Activated T-cell treated with anti-CD3 and anti-CD28 coated beads, Interleukin-2, amount 50 U/mL, for 24 hours (primary cell): ENCODE measurements around the gene CRYL1.

Source experiments
- DNase-seq: peaks from one replicate; pipeline ENCODE4 v3.0.0-alpha.2; 2020
- H3K27ac Mint-ChIP-seq: 2 replicates; pipeline ENCODE4 v1.8.0; 2020; ENCODE audit warnings: mild to moderate bottlenecking, mixed read lengths
- H3K27me3 Mint-ChIP-seq: 2 replicates; pipeline ENCODE4 v1.8.0; 2020; ENCODE audit warnings: mixed read lengths
- H3K36me3 Mint-ChIP-seq: 2 replicates; pipeline ENCODE4 v1.8.0; 2020; ENCODE audit warnings: low read depth, mixed read lengths
- H3K4me1 Mint-ChIP-seq: 2 replicates; pipeline ENCODE4 v1.8.0; 2020; ENCODE audit warnings: low read depth, mixed read lengths
- H3K4me3 Mint-ChIP-seq: 2 replicates; pipeline ENCODE4 v1.8.0; 2020; ENCODE audit warnings: mild to moderate bottlenecking, moderate library complexity, mixed read lengths
- H3K9me3 Mint-ChIP-seq: 2 replicates; pipeline ENCODE4 v1.8.0; 2020; ENCODE audit warnings: mixed read lengths

CRYL1 gene

DNA sequence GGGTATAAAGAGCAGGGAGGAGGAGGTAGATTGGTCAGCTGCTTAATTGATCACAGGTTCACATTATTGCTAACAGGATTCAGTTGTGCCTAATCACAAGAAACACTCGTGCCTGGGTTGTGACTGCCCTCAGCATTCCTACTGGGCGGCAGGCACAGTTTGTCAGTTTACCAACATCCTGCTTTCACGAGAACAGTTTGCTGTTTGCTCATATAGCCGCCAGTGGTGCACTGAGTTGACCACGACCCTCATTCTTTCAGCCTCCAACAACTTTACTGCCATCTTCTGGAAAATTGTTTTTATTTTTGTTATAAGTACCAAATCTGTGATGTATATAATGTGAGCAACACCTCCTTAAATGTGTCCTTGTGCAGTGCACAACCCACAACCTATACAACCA lies 25.1 kb upstream of the CRYL1 start:
- peaks cover 9% of the 10 kb centered on the region for H3K4me1 Mint-ChIP-seq
- no peak for DNase-seq
- H3K4me3 Mint-ChIP-seq: no peak overlapping the region
- no peak overlapping the region for H3K27ac Mint-ChIP-seq
- H3K9me3 Mint-ChIP-seq: no peaks in the 10 kb centered on the region
- H3K27me3 Mint-ChIP-seq: no peaks in the 10 kb centered on the region
- H3K36me3 Mint-ChIP-seq: no peaks in the 10 kb centered on the region

DNA sequence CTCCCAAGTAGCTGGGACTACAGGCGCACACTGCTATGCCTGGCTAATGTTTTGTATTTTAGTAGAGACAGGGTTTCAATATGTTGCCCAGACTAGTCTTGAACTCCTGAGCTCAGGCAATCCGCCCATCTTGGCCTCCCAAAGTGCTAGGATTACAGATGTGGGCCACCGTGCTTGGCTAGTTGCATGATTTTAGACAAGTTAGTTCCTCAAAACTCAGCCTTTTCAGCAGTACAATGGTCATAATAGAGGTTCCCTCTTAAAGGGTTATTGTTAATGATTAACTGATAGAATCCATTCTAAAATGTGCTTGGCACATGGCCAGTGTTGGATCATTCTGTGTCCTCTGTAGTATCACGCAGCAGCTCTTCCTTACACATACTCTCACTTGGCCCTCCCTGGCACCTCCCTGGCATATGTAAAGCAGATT lies 21.8 kb upstream of the CRYL1 start:
- Mint-ChIP-seq H3K27ac (no peak overlapping the region), H3K27me3 (no peaks in the 10 kb centered on the region), H3K4me3 (no peak overlapping the region), H3K36me3 (no peaks in the 10 kb centered on the region), H3K4me1 (peaks cover 9% of the 10 kb centered on the region), H3K9me3 (no peaks in the 10 kb centered on the region)
- no peak for DNase-seq

DNA sequence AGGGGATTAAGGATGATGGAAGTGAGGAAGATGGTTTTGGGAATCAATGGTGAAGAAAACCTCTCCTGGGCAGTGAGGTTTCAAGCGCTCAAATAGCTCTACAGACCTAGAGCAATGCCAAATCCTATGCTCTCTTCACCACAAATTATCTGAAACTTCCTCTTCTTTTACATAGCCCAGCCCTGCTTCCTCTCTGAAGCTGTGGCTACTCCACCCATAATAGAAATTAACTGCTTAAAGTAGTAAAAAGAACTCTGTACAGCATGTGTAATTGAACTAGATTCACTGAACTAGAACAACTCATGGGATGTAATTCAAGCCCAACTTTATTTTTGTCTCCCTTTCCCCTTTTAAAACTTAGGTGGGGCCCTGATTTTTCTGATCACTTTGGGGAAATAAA lies 20.9 kb upstream of the CRYL1 start:
- Mint-ChIP-seq H3K27me3 (no peaks in the 10 kb centered on the region), H3K27ac (no peak overlapping the region), H3K4me3 (no peak overlapping the region), H3K4me1 (peaks cover 9% of the 10 kb centered on the region), H3K9me3 (no peaks in the 10 kb centered on the region), H3K36me3 (no peaks in the 10 kb centered on the region)
- no peak for DNase-seq

DNA sequence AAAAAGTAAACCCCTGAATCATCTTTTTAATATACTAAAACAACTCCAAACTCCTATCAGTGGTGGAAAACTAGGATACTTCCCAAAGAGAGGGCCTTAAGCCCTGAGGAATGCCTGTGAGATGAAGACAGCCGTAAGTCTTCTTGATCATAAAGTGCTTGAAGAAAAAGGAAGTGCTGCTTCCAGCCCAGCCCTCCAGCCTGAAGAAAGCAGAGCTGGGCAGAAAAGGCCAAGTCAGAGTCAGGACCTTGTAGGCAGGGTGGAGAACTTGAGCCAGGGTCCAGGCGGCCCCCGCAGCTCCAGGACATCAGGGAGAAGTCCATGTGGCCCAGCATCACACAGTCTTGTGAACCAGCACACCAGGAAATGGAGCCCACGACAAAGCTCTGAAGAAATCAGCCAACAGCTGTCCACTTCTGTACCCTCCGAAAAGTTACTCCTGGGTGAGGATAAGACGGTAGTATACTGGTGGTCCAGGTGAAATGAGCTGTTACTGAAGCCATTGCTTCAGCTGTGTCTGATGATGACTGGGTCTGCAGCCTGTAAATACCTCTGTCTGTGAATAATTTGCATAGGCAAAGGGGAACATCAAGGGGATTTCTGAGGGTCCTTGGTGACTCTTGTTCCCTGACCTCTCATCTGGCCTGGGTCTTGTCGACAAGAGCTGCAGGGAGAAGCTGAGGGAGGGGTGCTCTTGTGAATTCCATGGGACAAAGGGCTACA lies 18.7 kb upstream of the CRYL1 start:
- H3K27ac Mint-ChIP-seq: no peak overlapping the region
- DNase-seq: no peak

DNA sequence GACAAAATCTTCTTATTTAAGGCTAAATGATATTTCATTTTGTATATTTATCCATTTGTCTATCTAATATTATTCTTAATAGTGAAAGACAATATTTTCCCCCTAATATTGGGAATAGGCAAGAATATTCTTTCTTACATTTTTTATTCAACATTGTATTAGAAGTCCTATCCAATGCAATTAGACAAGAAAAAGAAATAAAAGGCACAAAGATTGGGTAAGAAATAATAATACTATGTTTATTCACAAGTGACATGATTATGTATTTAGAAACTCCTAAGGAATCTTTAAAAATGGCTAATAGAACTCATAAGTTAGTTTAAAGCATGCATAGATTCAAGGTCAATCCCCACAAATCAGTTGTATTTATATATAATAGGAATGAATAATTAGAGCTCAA lies 11.3 kb upstream of the CRYL1 start:
- Mint-ChIP-seq H3K27me3 (no peaks in the 10 kb centered on the region), H3K36me3 (no peaks in the 10 kb centered on the region), H3K4me3 (no peak overlapping the region), H3K9me3 (peaks cover 3% of the 10 kb centered on the region), H3K4me1 (no peaks in the 10 kb centered on the region), H3K27ac (no peak overlapping the region)
- no peak for DNase-seq

More for the DNA sequence above, 18.7 kb upstream of the CRYL1 start:
- Mint-ChIP-seq H3K36me3 (no peaks in the 10 kb centered on the region), H3K9me3 (no peaks in the 10 kb centered on the region), H3K4me1 (peaks cover 9% of the 10 kb centered on the region), H3K4me3 (no peak overlapping the region), H3K27me3 (no peaks in the 10 kb centered on the region)

DNA sequence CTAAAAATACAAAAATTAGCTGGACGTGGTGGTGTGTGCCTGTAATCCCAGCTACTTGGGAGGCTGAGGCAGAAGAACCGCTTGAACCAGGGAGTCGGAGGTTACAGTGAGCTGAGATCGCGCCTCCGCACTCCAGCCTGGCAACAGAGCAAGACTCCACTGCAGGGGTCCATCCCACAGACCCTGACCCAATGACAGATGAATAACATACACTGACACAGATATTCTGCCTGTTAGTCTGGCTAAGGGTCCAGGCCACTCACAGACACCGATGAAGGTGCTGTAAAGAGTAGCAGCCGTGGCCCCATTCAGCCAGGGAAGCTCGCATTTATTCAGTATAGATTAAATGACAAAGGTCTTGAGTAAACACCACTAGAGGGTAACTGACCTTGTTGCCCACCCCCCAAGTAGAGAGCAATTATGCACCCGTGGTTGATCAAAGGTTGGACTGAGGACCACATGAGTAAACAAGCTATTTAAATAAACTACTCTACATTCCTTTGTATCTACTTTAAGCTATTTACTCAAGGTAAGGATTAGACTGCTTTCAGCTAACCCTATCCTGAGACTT lies 8.5 kb upstream of the CRYL1 start:
- no peaks in the 10 kb centered on the region for H3K27me3 Mint-ChIP-seq
- no peaks in the 10 kb centered on the region for H3K36me3 Mint-ChIP-seq
- no peak for DNase-seq
- no peak overlapping the region for H3K27ac Mint-ChIP-seq
- H3K4me3 Mint-ChIP-seq: no peak overlapping the region
- peaks cover 3% of the 10 kb centered on the region for H3K9me3 Mint-ChIP-seq
- H3K4me1 Mint-ChIP-seq: no peaks in the 10 kb centered on the region

DNA sequence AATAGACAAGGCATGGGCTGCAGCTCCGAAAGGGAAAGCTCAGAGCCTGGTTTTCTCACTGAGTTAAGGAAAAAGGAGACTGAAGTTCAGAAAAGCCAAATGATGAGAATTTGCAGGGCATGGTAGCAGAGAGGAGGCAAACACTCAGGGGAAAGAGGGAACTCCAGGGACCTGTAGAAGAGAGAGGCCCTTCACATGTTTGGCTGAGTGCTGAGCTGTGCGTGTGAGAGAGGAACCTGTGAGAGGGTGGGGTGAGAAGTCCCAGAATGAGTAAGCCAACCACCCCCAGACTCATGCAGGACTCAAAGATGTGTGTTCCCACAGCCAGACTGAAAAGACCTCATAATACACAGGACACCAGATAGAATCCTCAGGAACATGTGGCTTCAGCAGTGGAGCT lies 2.8 kb upstream of the CRYL1 start:
- H3K27ac Mint-ChIP-seq: no peak overlapping the region
- H3K4me1 Mint-ChIP-seq: peaks cover 33% of the 10 kb centered on the region
- no peaks in the 10 kb centered on the region for H3K9me3 Mint-ChIP-seq
- H3K4me3 Mint-ChIP-seq: no peak overlapping the region
- H3K27me3 Mint-ChIP-seq: no peaks in the 10 kb centered on the region
- no peaks in the 10 kb centered on the region for H3K36me3 Mint-ChIP-seq
- no peak for DNase-seq

DNA sequence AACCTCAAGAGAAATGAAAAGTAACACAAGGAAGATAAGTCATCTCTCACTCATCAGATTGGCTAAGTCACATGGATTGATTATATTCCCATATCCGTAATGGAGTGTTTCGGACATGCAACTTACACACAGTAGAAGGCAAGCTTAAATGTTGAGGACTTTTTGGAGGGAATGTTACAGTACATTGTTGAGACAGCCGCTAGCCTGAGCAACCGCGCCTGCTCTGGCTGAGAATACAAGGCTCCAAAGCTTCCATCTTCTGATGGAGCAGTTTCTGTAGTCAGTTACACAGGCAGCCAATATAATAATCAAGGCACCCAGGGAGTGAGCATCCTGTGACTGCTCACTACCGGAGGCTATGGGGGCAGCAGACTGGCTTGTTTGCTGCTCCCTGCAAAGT lies 1.0 kb upstream of the CRYL1 start:
- DNase-seq: no peak
- Mint-ChIP-seq H3K9me3 (no peaks in the 10 kb centered on the region), H3K4me1 (peaks cover 44% of the 10 kb centered on the region), H3K27me3 (no peaks in the 10 kb centered on the region), H3K36me3 (no peaks in the 10 kb centered on the region), H3K4me3 (peak overlapping the region; percentile 84), H3K27ac (peak overlapping the region; percentile 97)

DNA sequence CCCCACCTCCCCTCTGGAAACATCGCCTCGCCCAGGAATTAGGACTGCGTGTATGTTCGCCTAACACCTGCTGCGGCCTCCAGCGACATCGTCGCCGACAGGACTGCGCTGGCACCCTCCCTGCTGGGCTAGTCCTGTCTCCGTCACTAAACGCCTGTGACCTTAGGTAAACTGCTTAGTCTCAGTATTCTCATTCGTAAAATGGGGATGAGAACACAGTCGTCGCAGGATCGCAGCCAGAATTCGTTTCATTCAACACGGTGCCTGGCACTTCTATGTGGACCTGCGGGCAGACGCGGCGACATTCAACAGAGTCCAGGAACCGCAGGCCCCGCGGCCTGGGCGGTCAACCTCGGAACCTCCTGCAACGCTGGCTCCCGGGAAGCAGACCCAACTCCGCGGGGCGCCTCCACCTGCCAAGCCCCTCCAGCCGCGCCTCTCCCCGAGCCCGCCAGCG lies 485 bp downstream of the CRYL1 start:
- DNase-seq: no peak
- Mint-ChIP-seq H3K27ac (peak overlapping the region; percentile 80), H3K9me3 (no peaks in the 10 kb centered on the region)

DNA sequence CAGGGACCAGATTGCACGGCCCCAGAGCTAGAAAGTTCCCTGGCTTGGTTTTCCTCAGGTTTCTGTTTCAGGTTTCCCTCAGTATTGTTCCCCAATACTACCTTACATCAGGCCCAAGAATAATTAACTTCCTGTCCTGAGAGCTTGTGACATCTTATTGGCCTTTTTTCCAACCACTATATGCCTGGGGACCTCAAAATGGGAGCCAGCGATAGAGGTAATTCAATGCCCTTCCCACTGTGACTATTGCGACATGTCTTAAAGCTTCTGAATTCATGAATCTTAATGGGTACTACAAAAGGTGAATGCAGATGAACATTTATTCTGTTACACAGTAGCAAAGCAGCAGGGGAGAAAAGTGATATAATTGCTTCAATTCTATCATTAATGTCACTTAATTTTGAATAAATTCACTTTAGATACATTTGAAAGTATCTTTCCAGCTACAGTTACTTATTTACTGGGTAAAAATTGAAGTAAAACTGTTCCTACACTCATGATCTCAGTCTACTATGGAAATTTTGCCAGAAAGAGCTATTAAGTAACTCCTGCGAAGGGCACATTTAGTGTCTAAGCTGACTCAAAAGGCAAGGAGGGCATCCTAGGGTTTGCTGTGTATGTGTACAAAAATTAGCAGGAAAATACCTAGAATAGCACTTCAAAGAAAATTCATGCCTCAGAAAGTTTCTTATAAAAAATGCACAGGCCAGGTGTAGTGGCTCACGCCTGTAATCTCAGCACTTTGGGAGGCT lies 4.1 kb downstream of the CRYL1 start:
- no peak for DNase-seq
- Mint-ChIP-seq H3K27ac (no peak overlapping the region), H3K36me3 (no peaks in the 10 kb centered on the region), H3K4me3 (no peak overlapping the region), H3K9me3 (no peaks in the 10 kb centered on the region), H3K27me3 (no peaks in the 10 kb centered on the region), H3K4me1 (peaks cover 35% of the 10 kb centered on the region)

More for the DNA sequence above, 485 bp downstream of the CRYL1 start:
- H3K4me3 Mint-ChIP-seq: peak overlapping the region; percentile 85
- no peaks in the 10 kb centered on the region for H3K36me3 Mint-ChIP-seq
- H3K4me1 Mint-ChIP-seq: peaks cover 46% of the 10 kb centered on the region
- H3K27me3 Mint-ChIP-seq: no peaks in the 10 kb centered on the region

DNA sequence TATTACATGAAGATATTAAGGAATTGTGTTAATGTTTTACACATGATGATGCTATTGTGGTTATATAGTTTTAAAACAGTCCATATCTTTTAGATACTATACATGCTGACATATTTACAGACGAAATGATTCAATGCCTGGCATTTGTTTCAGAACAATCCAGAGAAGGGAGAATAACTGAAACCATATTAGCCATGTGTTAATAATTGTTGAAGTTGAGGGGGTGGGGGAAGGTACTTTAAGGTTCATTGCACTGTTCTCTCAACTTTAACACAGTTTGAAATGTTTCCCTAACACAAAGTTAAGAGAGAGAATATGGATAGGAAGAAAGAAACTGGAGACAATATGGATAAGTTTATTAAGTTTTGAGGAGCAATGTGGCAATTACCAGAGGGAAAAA lies 5.8 kb downstream of the CRYL1 start:
- Mint-ChIP-seq H3K4me3 (no peak overlapping the region), H3K27ac (no peak overlapping the region), H3K36me3 (no peaks in the 10 kb centered on the region), H3K4me1 (peaks cover 25% of the 10 kb centered on the region), H3K27me3 (no peaks in the 10 kb centered on the region), H3K9me3 (no peaks in the 10 kb centered on the region)
- DNase-seq: no peak

DNA sequence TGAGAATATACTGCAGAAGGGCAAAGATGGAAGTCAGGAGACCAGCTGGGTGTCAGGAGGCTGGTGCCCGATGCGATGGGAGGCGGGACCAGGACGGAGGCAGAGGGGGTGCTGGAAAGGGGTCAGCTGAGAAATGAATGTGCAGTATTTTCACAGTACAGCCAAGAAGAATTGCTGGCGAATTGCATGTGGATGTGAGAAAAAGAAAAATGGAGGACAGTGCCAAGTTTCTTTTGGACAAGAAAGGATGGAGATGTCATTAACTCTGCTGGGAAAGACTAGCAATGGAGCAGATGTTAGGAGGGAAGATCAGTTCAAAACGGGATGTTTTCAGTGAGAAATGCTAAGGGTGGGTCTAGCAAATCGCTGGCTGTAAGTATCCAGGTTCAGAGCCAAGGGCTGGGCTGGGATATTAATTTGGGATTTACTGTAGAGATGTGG lies 7.0 kb downstream of the CRYL1 start:
- Mint-ChIP-seq H3K27ac (no peak overlapping the region), H3K9me3 (no peaks in the 10 kb centered on the region), H3K27me3 (no peaks in the 10 kb centered on the region), H3K4me3 (no peak overlapping the region), H3K36me3 (no peaks in the 10 kb centered on the region), H3K4me1 (peaks cover 19% of the 10 kb centered on the region)
- DNase-seq: no peak

DNA sequence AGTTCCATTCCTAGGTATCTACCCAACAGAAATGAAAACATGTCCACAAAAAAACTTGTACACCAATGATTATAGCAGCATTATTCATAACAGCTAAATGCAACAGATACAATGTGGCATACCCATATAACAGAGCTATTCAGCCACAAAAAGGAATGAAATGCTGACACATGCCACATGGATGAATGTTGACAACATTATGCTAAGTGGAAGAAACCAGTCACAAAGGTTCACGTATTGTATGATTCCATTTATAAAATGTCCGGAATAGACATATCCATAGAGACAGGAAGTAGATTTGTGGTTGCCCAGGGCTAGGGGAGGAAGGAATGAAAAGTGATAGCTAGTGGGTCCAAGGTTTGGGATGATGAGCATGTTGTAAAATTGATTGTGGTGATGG lies 10.8 kb downstream of the CRYL1 start:
- Mint-ChIP-seq H3K4me1 (peaks cover 2% of the 10 kb centered on the region), H3K27me3 (no peaks in the 10 kb centered on the region), H3K4me3 (no peak overlapping the region), H3K9me3 (no peaks in the 10 kb centered on the region), H3K27ac (no peak overlapping the region), H3K36me3 (peaks cover 26% of the 10 kb centered on the region)
- DNase-seq: no peak

DNA sequence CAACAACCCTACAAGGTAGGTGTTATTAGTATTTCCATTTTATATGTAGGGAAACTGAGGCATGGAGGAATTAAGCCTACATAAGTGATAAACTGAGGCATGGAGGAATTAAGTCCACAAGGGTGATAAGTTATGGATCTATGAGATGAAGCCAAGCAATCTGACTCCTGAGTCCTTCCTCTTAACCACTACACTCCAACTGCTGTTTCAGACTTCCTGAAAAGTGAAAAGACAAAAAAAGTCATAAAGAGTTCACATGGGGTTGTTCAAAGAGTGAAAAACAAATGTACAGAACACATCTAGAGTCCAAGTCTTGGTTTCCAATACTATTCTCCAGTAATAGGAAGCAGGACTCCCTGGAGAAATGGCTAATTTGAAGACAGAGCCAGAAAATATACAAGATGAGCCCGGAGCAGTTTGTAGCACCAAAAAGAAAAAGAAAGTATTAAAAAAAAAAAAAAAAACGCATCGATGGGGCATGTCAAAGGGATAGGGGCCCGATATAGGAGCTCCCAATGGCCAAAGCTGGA lies 12.1 kb downstream of the CRYL1 start:
- Mint-ChIP-seq H3K9me3 (no peaks in the 10 kb centered on the region), H3K36me3 (peaks cover 30% of the 10 kb centered on the region), H3K4me3 (no peak overlapping the region), H3K4me1 (peaks cover 1% of the 10 kb centered on the region), H3K27ac (no peak overlapping the region), H3K27me3 (no peaks in the 10 kb centered on the region)
- no peak for DNase-seq
